ENCODE data around the gene FRS3.

The FRS3 gene

DNA sequence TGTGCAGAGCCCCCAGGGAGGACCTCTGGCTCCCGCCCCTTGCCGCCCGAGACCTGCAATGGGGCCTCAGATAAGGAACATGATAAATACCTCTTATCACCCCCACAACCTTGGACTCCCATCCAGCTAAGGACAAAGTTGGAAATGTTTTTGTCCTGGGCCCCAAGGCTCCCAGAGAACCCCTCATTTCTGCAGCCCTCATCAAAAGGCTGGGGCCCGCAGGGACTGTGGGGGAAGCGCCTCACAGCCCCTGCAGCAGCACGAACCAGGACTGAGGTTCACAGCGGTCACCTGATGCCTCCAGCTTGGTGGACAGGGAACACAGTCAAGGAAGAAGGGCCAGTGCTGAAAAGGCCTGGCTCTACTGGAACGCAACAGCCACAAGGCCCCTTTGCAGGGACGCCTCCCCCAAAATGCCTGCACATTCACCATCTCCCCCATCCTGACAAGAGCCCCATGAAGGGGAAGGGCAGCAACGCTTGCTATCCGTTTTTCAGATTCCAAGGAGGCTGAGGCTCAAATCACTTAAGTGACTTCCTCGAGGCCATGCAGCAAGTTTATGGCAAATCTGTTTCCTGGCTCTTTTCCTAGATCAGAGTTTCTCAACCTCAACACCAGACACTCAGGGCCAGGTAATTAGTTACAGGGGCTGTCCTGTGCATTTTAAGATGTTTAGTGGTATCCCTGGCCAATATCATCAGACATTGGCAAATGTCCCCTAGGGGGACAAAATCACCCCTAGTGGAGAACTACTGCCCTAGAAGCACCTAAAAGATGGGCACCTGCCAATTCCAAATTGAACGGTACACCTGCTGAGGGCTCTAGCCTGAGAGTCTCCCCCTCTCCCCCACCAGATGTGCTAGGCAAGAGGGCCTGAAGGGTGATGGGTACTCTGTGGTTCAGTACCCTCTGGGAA is 54.9 kb downstream of the FRS3 start:
- peak; percentile 42 for DNase-seq

DNA sequence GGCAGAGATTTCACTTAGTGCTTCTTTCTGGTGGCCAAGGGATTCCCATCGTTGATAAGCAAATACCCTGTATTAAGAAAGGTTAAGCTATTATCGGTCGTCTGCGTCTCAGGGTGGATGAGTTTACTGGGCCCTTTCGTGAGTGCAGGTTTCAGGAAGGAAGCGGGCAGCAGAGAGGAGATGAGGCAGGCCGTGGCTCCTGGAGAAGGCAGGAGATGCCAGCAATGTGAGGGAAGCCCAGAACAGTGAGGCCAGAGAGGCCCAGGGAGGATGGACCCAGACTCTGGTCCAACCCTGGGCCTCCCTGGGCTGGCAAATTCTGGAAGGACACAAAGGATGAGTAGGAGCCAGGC is 55.5 kb downstream of the FRS3 start:
- DNase-seq, result no peak

- DNase-seq, result peak; percentile 63
These were observed 56.0 kb downstream of the FRS3 start for GRCh38 chr6:41723530-41724227.

- no peak for DNase-seq
These were observed 56.7 kb downstream of the FRS3 start for GRCh38 chr6:41722969-41723529.

DNA sequence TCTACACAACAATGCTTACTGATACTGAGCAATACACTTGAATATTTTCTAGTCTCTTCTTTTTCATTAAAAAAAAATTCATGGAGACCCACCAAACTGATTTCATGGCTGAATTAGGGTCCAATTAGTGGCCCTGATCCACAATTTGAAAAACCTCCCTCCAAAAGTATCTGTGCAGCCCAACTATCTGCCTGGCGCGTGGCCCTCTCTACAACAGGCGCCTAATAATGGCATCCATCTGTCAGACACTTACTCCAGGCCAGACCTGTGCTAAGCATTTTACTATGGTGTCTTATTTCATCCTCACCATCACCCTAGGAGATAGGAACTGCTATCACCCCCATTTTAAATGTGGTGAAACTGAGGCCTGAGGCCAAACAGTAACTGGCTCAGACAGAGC is 58.3 kb downstream of the FRS3 start:
- DNase-seq, result no peak

DNA sequence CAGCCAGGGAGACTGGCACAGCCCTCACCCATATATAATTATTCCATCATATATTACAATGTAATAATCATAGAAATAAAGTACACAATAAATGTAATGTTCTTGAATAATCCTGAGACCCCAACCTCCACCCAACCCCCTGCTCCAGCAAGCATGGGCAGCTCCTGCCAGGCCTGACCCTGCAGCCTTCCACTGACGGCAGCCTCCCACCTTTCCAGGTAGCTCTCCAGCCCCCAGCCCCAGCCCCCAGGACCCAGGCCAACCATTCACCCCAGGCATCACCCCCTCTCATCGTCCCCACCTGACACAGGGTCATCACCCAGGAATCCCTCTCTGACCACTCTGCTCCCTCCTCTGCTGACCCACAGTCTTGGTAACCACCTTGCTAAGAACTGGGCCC is 58.9 kb downstream of the FRS3 start:
- no peak for DNase-seq

- DNase-seq, result no peak
These were observed 59.5 kb downstream of the FRS3 start for GRCh38 chr6:41720262-41720620.
